Neural progenitor cell (in vitro differentiated cells): Measurements from ENCODE around the gene DEDD2. TPM values are rescaled to one million over a fixed set of nuclear protein-coding genes. Genes with fewer than 3 reads are reported as not detected.

ENCODE experiments used
- DNase-seq: peaks from one replicate; pipeline ENCODE4 v3.0.0-alpha.2; 2016; ENCODE audit warnings: low spot score
- H2AFZ ChIP-seq: fragments of 200-600 bp; sonication (generic); replicated peaks from 2 replicates; pipeline ENCODE4 v1.6.1; 2016; ENCODE audit warnings: antibody characterized with exemption
- H3F3A ChIP-seq: fragments of 200-600 bp; sonication (generic); 2 replicates; pipeline ENCODE4 v1.6.1; 2016; ENCODE audit warnings: antibody characterized with exemption, low read depth
- H3K27ac ChIP-seq: fragments of 200-600 bp; sonication (generic); 2 replicates; pipeline ENCODE4 v1.5.1; 2016; ENCODE audit warnings: mild to moderate bottlenecking
- H3K27me3 ChIP-seq: fragments of 200-600 bp; sonication (generic); 2 replicates; pipeline ENCODE4 v1.6.1; 2016; ENCODE audit warnings: mild to moderate bottlenecking, moderate library complexity
- H3K36me3 ChIP-seq: fragments of 200-600 bp; sonication (generic); 2 replicates; pipeline ENCODE4 v1.5.1; 2016
- H3K4me1 ChIP-seq: fragments of 200-600 bp; sonication (generic); 2 replicates; pipeline ENCODE4 v1.6.1; 2016; ENCODE audit warnings: mixed run types
- H3K4me2 ChIP-seq: fragments of 200-600 bp; sonication (generic); 2 replicates; pipeline ENCODE4 v1.6.1; 2016
- H3K4me3 ChIP-seq: fragments of 200-600 bp; sonication (generic); 2 replicates; pipeline ENCODE4 v1.5.1; 2016
- H3K79me2 ChIP-seq: fragments of 200-600 bp; sonication (generic); 2 replicates; pipeline ENCODE4 v1.6.1; 2016; ENCODE audit warnings: low read depth
- H3K9ac ChIP-seq: fragments of 200-600 bp; sonication (generic); 2 replicates; pipeline ENCODE4 v1.6.1; 2016
- H3K9me3 ChIP-seq: fragments of 200-600 bp; sonication (generic); 2 replicates; pipeline ENCODE4 v1.5.1; 2016; ENCODE audit warnings: low read depth
- H4K20me1 ChIP-seq: fragments of 200-600 bp; sonication (generic); 2 replicates; pipeline ENCODE4 v1.6.1; 2016; ENCODE audit warnings: low read depth
- H3K27ac Mint-ChIP-seq: 3 replicates; pipeline ENCODE4 v1.8.0; 2021; ENCODE audit warnings: mixed read lengths
- H3K27me3 Mint-ChIP-seq: 2 replicates; pipeline ENCODE4 v1.8.0; 2022; ENCODE audit warnings: low read depth, mild to moderate bottlenecking, inconsistent platforms, moderate library complexity, mixed read lengths; ENCODE audit not compliant: insufficient read depth
- H3K36me3 Mint-ChIP-seq: 3 replicates; pipeline ENCODE4 v1.8.0; 2021; ENCODE audit warnings: mixed read lengths
- H3K4me1 Mint-ChIP-seq: 3 replicates; pipeline ENCODE4 v1.8.0; 2021; ENCODE audit warnings: mixed read lengths
- H3K4me3 Mint-ChIP-seq: 3 replicates; pipeline ENCODE4 v1.8.0; 2021; ENCODE audit warnings: mild to moderate bottlenecking, moderate library complexity, mixed read lengths
- H3K9me3 Mint-ChIP-seq: 3 replicates; pipeline ENCODE4 v1.8.0; 2020; ENCODE audit warnings: mixed read lengths
- EZH2 ChIP-seq: fragments of 200-600 bp; sonication (generic); IDR thresholded peaks from 2 replicates; pipeline ENCODE4 v1.6.1; 2017; ENCODE audit warnings: antibody characterized with exemption, mild to moderate bottlenecking, moderate library complexity
- EZH2phosphoT487 ChIP-seq: fragments of 200-600 bp; sonication (generic); IDR thresholded peaks from 2 replicates; pipeline ENCODE4 v1.6.1; 2017; ENCODE audit warnings: antibody characterized with exemption
- total RNA-seq: library from RNA; depleted of rRNA; stranded (reverse); fragments of >200 nt; gene quantifications from 2 replicates; pipeline ENCODE4 v1.2.3, GENCODE V29; 2015; ENCODE audit warnings: low replicate concordance
- TF ChIP-seq, protein P1 (sequence below): fragments of 200-600 bp; sonication (generic); IDR thresholded peaks from 2 replicates; pipeline ENCODE4 v1.5.1; 2017; ENCODE audit warnings: antibody characterized with exemption, mild to moderate bottlenecking

DEDD2 gene
- total RNA-seq, 1 donor from 2014 or later, result 19.8 TPM

DNA sequence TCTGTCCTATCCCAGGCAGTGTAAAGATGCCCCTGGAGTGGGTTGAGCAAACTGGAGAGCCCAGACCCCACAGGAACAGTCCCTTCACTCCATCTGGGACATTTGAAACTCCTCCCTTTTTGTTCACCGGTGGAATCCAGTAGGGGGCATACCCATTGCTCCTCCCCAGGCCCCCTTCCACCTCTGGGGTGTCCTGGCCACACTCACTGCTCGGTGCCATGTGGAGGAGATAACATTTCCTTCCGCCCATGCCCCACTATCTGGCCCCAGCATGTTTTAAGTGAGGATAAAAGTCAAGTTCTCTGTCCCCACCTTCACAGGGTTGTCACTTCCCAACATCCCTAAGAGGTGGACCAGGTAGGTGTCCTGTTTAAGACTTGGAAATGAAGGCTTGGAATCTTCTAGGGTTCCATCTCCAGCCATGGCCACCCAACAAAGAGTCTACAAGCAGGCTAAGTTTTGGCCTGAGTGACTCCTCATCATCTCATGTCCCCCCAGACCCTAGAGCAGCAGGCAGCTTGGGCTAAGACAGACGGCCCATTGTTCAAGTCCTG lies 11.9 kb upstream of the DEDD2 start:
- Histone ChIP-seq H3K27me3 (no peaks in the 10 kb centered on the region), H3K79me2 (no peaks in the 10 kb centered on the region), H3K36me3 (no peaks in the 10 kb centered on the region), H3K4me2 (no peak overlapping the region), H3K9me3 (no peaks in the 10 kb centered on the region), H3K4me1 (no peaks in the 10 kb centered on the region), H3K27ac (no peak overlapping the region), H4K20me1 (peaks cover 65% of the 10 kb centered on the region), H3K4me3 (no peak overlapping the region), H2AFZ (no peak overlapping the region), H3F3A (peaks cover 8% of the 10 kb centered on the region), H3K9ac (no peak overlapping the region)
- Mint-ChIP-seq H3K4me1 (peaks cover 8% of the 10 kb centered on the region), H3K27ac (no peak overlapping the region), H3K9me3 (no peaks in the 10 kb centered on the region), H3K27me3 (peaks cover 3% of the 10 kb centered on the region), H3K4me3 (no peak overlapping the region), H3K36me3 (peaks cover 40% of the 10 kb centered on the region)
- TF ChIP-seq EZH2 (no peak), EZH2phosphoT487 (no peak)
- TF ChIP-seq, protein P1, sequence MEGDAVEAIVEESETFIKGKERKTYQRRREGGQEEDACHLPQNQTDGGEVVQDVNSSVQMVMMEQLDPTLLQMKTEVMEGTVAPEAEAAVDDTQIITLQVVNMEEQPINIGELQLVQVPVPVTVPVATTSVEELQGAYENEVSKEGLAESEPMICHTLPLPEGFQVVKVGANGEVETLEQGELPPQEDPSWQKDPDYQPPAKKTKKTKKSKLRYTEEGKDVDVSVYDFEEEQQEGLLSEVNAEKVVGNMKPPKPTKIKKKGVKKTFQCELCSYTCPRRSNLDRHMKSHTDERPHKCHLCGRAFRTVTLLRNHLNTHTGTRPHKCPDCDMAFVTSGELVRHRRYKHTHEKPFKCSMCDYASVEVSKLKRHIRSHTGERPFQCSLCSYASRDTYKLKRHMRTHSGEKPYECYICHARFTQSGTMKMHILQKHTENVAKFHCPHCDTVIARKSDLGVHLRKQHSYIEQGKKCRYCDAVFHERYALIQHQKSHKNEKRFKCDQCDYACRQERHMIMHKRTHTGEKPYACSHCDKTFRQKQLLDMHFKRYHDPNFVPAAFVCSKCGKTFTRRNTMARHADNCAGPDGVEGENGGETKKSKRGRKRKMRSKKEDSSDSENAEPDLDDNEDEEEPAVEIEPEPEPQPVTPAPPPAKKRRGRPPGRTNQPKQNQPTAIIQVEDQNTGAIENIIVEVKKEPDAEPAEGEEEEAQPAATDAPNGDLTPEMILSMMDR, result no peak
- no peak for DNase-seq

- Mint-ChIP-seq H3K4me3 (no peak overlapping the region), H3K27me3 (peaks cover 3% of the 10 kb centered on the region)
- peaks cover 57% of the 10 kb centered on the region for H4K20me1 ChIP-seq
Observed at GRCh38 chr19:42228641-42229040, 11.2 kb upstream of the DEDD2 start.

DNA sequence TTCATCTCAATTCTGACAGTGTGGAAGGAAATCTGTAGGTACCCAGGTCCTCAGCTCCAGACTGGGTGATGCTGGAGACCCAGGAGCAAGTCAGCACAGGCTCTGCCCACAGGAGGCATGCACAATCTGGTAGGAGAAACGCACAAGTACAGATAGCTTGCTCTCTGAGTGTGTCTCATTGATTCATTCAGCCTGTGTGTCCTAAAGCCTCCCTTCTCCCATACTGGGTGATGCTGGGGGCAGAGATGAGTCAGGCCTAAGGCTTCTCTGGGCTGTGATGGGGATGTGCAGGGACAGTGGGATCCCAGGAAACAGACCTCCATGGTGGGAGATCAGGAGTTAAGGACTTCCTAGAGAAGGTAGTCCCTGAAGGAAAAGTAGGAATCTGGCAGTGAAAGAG lies 9.4 kb upstream of the DEDD2 start:
- peaks cover 8% of the 10 kb centered on the region for H3K4me1 Mint-ChIP-seq

More at GRCh38 chr19:42228641-42229040, 11.2 kb upstream of the DEDD2 start:
- Mint-ChIP-seq H3K4me1 (peaks cover 8% of the 10 kb centered on the region), H3K27ac (no peak overlapping the region), H3K9me3 (no peaks in the 10 kb centered on the region), H3K36me3 (peaks cover 37% of the 10 kb centered on the region)
- H3K27ac ChIP-seq, result no peak overlapping the region
- TF ChIP-seq, protein P1, result no peak
- TF ChIP-seq EZH2 (no peak), EZH2phosphoT487 (no peak)
- H3K9ac ChIP-seq, result no peak overlapping the region
- no peak overlapping the region for H2AFZ ChIP-seq
- H3K4me2 ChIP-seq, result no peak overlapping the region
- H3K27me3 ChIP-seq, result no peaks in the 10 kb centered on the region
- no peak overlapping the region for H3K4me3 ChIP-seq
- peaks cover 8% of the 10 kb centered on the region for H3F3A ChIP-seq
- H3K36me3 ChIP-seq, result no peaks in the 10 kb centered on the region
- no peak for DNase-seq
- no peaks in the 10 kb centered on the region for H3K79me2 ChIP-seq
- H3K4me1 ChIP-seq, result no peaks in the 10 kb centered on the region
- no peaks in the 10 kb centered on the region for H3K9me3 ChIP-seq

More for the DNA sequence above, 9.4 kb upstream of the DEDD2 start:
- H3F3A ChIP-seq, result peaks cover 2% of the 10 kb centered on the region
- peaks cover 3% of the 10 kb centered on the region for H3K27me3 Mint-ChIP-seq
- TF ChIP-seq, protein P1, result no peak
- TF ChIP-seq EZH2phosphoT487, result no peak
- TF ChIP-seq EZH2, result no peak
- peaks cover 48% of the 10 kb centered on the region for H4K20me1 ChIP-seq
- H3K4me3 Mint-ChIP-seq, result no peak overlapping the region
- no peaks in the 10 kb centered on the region for H3K4me1 ChIP-seq
- peaks cover 34% of the 10 kb centered on the region for H3K36me3 Mint-ChIP-seq
- peaks cover 16% of the 10 kb centered on the region for H3K79me2 ChIP-seq
- H2AFZ ChIP-seq, result no peak overlapping the region
- H3K36me3 ChIP-seq, result no peaks in the 10 kb centered on the region
- no peak overlapping the region for H3K9ac ChIP-seq
- H3K27ac Mint-ChIP-seq, result no peak overlapping the region
- H3K9me3 Mint-ChIP-seq, result no peaks in the 10 kb centered on the region
- H3K4me3 ChIP-seq, result no peak overlapping the region
- no peak for DNase-seq
- H3K9me3 ChIP-seq, result no peaks in the 10 kb centered on the region
- H3K27me3 ChIP-seq, result no peaks in the 10 kb centered on the region
- H3K27ac ChIP-seq, result no peak overlapping the region
- H3K4me2 ChIP-seq, result no peak overlapping the region
